SK-N-SH (cell line): ENCODE data around the gene MYO18A. TPM values are rescaled to one million over a fixed set of nuclear protein-coding genes. Genes with fewer than 3 reads are reported as not detected.

Experiments used
- CTCF ChIA-PET: fragments of 300-600, 350-600 bp; formaldehyde crosslinking; extraction: SDS; loops from one replicate; lab custom pipeline; 2021; lab: Yijun Ruan, JAX
- POLR2A ChIA-PET: fragments of 350-600 bp; sonication (Branson Sonifier 250); formaldehyde crosslinking; extraction: SDS; loops from one replicate; lab custom pipeline; 2020; ENCODE audit warnings: antibody characterized with exemption, inconsistent platforms; lab: Yijun Ruan, JAX
- DNase-seq: peaks from one replicate; pipeline ENCODE4 v3.0.0; 2012
- H2AFZ ChIP-seq: fragments of 200-600 bp; sonication (generic); 2 replicates; pipeline ENCODE4 v1.8.1; 2016; ENCODE audit warnings: antibody characterized with exemption, mild to moderate bottlenecking, low read depth
- H3F3A ChIP-seq: fragments of 200-600 bp; sonication (generic); replicated peaks from 2 replicates; pipeline ENCODE3; 2016; ENCODE audit warnings: antibody characterized with exemption, mild to moderate bottlenecking; ENCODE audit not compliant: insufficient read depth
- H3K27ac ChIP-seq, 2 experiments: fragments of 200-500 bp in 1 of 2; fragments of 200-600 bp in 1 of 2; sonication (Bioruptor generic) in 1 of 2; sonication (generic), shearing (Covaris generic) in 1 of 2; 2 replicates each; pipeline versions ENCODE4 v1.5.1 to v1.6.1; 2014 to 2016; ENCODE audit warnings: low read depth in 2 of 2, inconsistent platforms in 1 of 2, low read length in 1 of 2, mild to moderate bottlenecking in 1 of 2, mixed read lengths in 1 of 2
- H3K27me3 ChIP-seq: fragments of 200-600 bp; sonication (generic), shearing (Covaris generic); 2 replicates; pipeline ENCODE4 v1.6.1; 2016; ENCODE audit warnings: mixed run types; ENCODE audit not compliant: insufficient read depth
- H3K36me3 ChIP-seq, 2 experiments: fragments of 200-500 bp in 1 of 2; fragments of 200-600 bp in 1 of 2; sonication (Bioruptor generic) in 1 of 2; sonication (generic) in 1 of 2; replicated peaks in 1 of 2; 2 replicates each; pipeline versions ENCODE3 to v1.5.1; 2014 to 2016; ENCODE audit warnings: low read length in 1 of 2, mild to moderate bottlenecking in 1 of 2; ENCODE audit not compliant: insufficient read depth in 2 of 2, control insufficient read depth in 1 of 2
- H3K4me1 ChIP-seq, 2 experiments: fragments of 200-500 bp in 1 of 2; fragments of 200-600 bp in 1 of 2; sonication (Bioruptor generic) in 1 of 2; sonication (generic), shearing (Covaris generic) in 1 of 2; 2 replicates each; pipeline versions ENCODE4 v1.5.1 to v1.6.1; 2014 to 2016; ENCODE audit warnings: low read depth in 1 of 2, low read length in 1 of 2, mixed run types in 1 of 2; ENCODE audit not compliant: insufficient read depth in 2 of 2, control insufficient read depth in 1 of 2
- H3K4me2 ChIP-seq: fragments of 200-600 bp; sonication (generic), shearing (Covaris generic); 2 replicates; pipeline ENCODE4 v1.6.1; 2017; ENCODE audit warnings: mixed run types
- H3K4me3 ChIP-seq, 2 experiments: fragments of 200-500 bp in 1 of 2; fragments of 200-600 bp in 1 of 2; sonication (Bioruptor generic) in 1 of 2; sonication (generic), shearing (Covaris generic) in 1 of 2; 2 replicates each; pipeline versions ENCODE4 v1.5.1 to v1.8.1; 2014 to 2016; ENCODE audit warnings: low read depth in 2 of 2, inconsistent platforms in 1 of 2, low read length in 1 of 2, mild to moderate bottlenecking in 1 of 2, mixed read lengths in 1 of 2, moderate library complexity in 1 of 2
- H3K79me2 ChIP-seq: fragments of 200-600 bp; sonication (generic); 2 replicates; pipeline ENCODE4 v1.8.1; 2017; ENCODE audit warnings: mild to moderate bottlenecking; ENCODE audit not compliant: insufficient read depth
- H3K9ac ChIP-seq: fragments of 200-600 bp; sonication (generic); 2 replicates; pipeline ENCODE4 v1.6.1; 2017; ENCODE audit warnings: mixed run types
- H3K9me2 ChIP-seq: fragments of 200-600 bp; sonication (generic); 2 replicates; pipeline ENCODE4 v1.6.1; 2017; ENCODE audit warnings: mixed run types
- H3K9me3 ChIP-seq: fragments of 200-600 bp; sonication (generic); 2 replicates; pipeline ENCODE4 v1.6.1; 2017; ENCODE audit warnings: mixed run types, mild to moderate bottlenecking, moderate library complexity
- H4K20me1 ChIP-seq: fragments of 200-600 bp; sonication (generic); 2 replicates; pipeline ENCODE4 v1.6.1; 2017; ENCODE audit warnings: mild to moderate bottlenecking, mixed run types; ENCODE audit not compliant: insufficient read depth
- CHD2 ChIP-seq: fragments of 150-350 bp; IDR thresholded peaks from 2 replicates; pipeline ENCODE4 v1.6.1; 2018; ENCODE audit warnings: low read length; ENCODE audit not compliant: partially characterized antibody
- CTCF ChIP-seq: fragments of 200-600 bp; sonication (generic); IDR thresholded peaks from 2 replicates; pipeline ENCODE4 v1.6.1; 2017; ENCODE audit warnings: antibody characterized with exemption, mild to moderate bottlenecking, moderate library complexity
- FOSL2 ChIP-seq: IDR thresholded peaks from 2 replicates; pipeline ENCODE4 v1.4.0; 2012; ENCODE audit warnings: low read depth, mild to moderate bottlenecking, moderate library complexity, borderline replicate concordance
- GABPA ChIP-seq: IDR thresholded peaks from 2 replicates; pipeline ENCODE4 v1.4.0; 2012; ENCODE audit warnings: low read depth, mild to moderate bottlenecking
- IRF3 ChIP-seq: fragments of 150-350 bp; IDR thresholded peaks from 2 replicates; pipeline ENCODE4 v1.6.1; 2016; ENCODE audit warnings: mild to moderate bottlenecking, low read depth, low read length
- NFIC ChIP-seq: IDR thresholded peaks from 2 replicates; pipeline ENCODE4 v1.4.0; 2012; ENCODE audit warnings: borderline replicate concordance
- PBX3 ChIP-seq: IDR thresholded peaks from 2 replicates; pipeline ENCODE4; 2012
- RAD21 ChIP-seq: IDR thresholded peaks from 2 replicates; pipeline ENCODE4 v1.6.1; 2012; ENCODE audit warnings: mild to moderate bottlenecking, low read length
- SMC3 ChIP-seq: IDR thresholded peaks from 2 replicates; pipeline ENCODE4 v1.6.1; 2012; ENCODE audit warnings: low read depth, low read length, improper control_type of control experiment
- TEAD4 ChIP-seq: IDR thresholded peaks from 2 replicates; pipeline ENCODE4 v1.4.0; 2012; ENCODE audit warnings: mild to moderate bottlenecking, borderline replicate concordance; ENCODE audit not compliant: insufficient read depth
- WGBS: methylation state at CpG from one replicate; pipeline ENCODE4 v1.1.6; 2017; ENCODE audit warnings: low lambda C conversion rate; 5-methylcytosine and 5-hydroxymethylcytosine counted together
- polyA plus RNA-seq, 3 experiments: library from polyadenylated mRNA; depleted of rRNA; stranded (reverse); fragments of >200 nt; gene quantifications; 2 replicates each; pipeline ENCODE4 v1.2.3, GENCODE V29; 2012

The MYO18A gene
- polyA plus RNA-seq, 1 of the 3 experiments (the other 2 are of a cell fraction), result 6.6 TPM

GRCh38 chr17:29045026-29045425 lies 135.2 kb downstream of the MYO18A start (continued):
- no peak for TF ChIP-seq PBX3

DNA sequence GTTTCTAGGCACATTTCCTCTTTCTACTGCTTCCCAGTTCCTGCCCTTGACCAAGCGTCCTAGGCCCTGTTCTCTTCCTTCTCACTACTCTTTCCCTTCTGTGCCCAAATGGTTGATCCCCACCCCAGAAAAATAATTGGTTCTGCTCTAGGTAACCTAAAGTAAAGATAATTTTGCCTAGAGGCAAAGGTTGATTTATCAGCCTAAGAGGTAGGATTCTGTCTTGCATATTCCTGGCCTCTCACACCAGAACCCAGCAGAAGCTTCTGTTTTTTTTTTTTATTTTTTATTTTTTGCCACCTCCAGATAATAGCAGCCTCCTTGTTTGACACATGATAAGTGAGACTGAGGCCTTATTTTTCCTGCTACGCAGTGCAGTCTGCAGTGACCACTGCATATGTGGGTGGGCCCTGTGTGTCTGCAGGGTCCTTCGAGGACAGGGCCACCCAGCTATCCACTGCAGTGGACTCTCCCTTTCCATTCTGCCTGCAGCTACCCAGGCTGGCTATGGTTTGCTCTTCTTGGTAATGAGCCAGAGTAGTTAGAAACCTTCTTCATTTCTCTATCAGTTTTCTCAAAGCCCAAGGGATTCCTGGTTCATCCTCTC lies 136.6 kb downstream of the MYO18A start:
- CTCF ChIA-PET, result interaction anchor here (0.9 to 13.8 kb wide), 6 partner anchors 11 to 80 kb away, joined by 3 to 180 read pairs (median 4); no protein-coding TSS in a partner anchor
- H3K27me3 ChIP-seq, result no peaks in the 10 kb centered on the region
- WGBS, result 75% methylated on average over 3 of the region's 3 CpGs
- no peak overlapping the region for H2AFZ ChIP-seq
- no peak for DNase-seq
- TF ChIP-seq CHD2 (no peak), GABPA (no peak), IRF3 (no peak), FOSL2 (no peak)
- no peaks in the 10 kb centered on the region for H3K9me2 ChIP-seq
- no peaks in the 10 kb centered on the region for H3K36me3 ChIP-seq
- POLR2A ChIA-PET, result no interaction called here
- no peaks in the 10 kb centered on the region for H3K9me3 ChIP-seq
- H3K4me2 ChIP-seq, result no peak overlapping the region
- no peaks in the 10 kb centered on the region for H3K79me2 ChIP-seq
- peaks cover 22% of the 10 kb centered on the region for H3F3A ChIP-seq
- H4K20me1 ChIP-seq, result no peaks in the 10 kb centered on the region
- H3K9ac ChIP-seq, result no peak overlapping the region
- H3K4me1 ChIP-seq, result peaks cover 43 to 49% of the 10 kb centered on the region in 2 experiments; a peak in 3 of 4 replicates
- no peak overlapping the region for H3K4me3 ChIP-seq
- peak overlapping the region in 1 of 2 experiments; percentile 58; a peak in 2 of 4 replicates for H3K27ac ChIP-seq

GRCh38 chr17:29042679-29043538 lies 137.3 kb downstream of the MYO18A start, which contains the start of gene PIPOX:
PIPOX (plus strand) TSS chr17:29043141; CDS start chr17:29043226, 85 bp downstream.
- H3K9me2 ChIP-seq, result no peaks in the 10 kb centered on the region
- no peak within 1 kb of the TSS for H3K4me3 ChIP-seq
- no peaks in the 10 kb centered on the region for H3K36me3 ChIP-seq
- peak; percentile 59 for TF ChIP-seq RAD21
- peak; percentile 17; the same call in 1 of the 2 replicates for TF ChIP-seq SMC3
- no peak for TF ChIP-seq TEAD4
- TF ChIP-seq CTCF, result peak; percentile 32; the same call in 1 of the 2 replicates
- peak; percentile 68 for TF ChIP-seq NFIC
- peak; percentile 76 for DNase-seq
- H3K79me2 ChIP-seq, result no peaks in the 10 kb centered on the region
- H2AFZ ChIP-seq, result no peak within 1 kb of the TSS
- POLR2A ChIA-PET, result no interaction called here
- 44% methylated on average over 7 of the region's 13 CpGs for WGBS
- H4K20me1 ChIP-seq, result no peaks in the 10 kb centered on the region
- peak within 1 kb of the TSS; percentile 30; the same call in 1 of the 2 replicates for H3K4me2 ChIP-seq
- peaks cover 15% of the 10 kb centered on the region for H3F3A ChIP-seq
- no peaks in the 10 kb centered on the region for H3K9me3 ChIP-seq
- no peak within 1 kb of the TSS for H3K9ac ChIP-seq
- peak within 1 kb of the TSS in 1 of 2 experiments; percentile 58; a peak in 2 of 4 replicates for H3K27ac ChIP-seq
- peaks cover 43 to 49% of the 10 kb centered on the region in 2 experiments; a peak in 3 of 4 replicates for H3K4me1 ChIP-seq
- CTCF ChIA-PET, result interaction anchor here (0.9 to 13.8 kb wide), 7 partner anchors 12 to 81 kb away, joined by 3 to 180 read pairs (median 3); no protein-coding TSS in a partner anchor
- 0 out of 2 replicates have a peak, but pooled peaks cover under 1% of the 10 kb centered on the region for H3K27me3 ChIP-seq
